ENCODE results near the gene FOXP3. TPM values are rescaled to one million over a fixed set of nuclear protein-coding genes. Genes with fewer than 3 reads are reported as not detected.

The FOXP3 gene
- polyA plus RNA-seq, 3 donors: 0.10 TPM; not detected in 2

- H3K27ac ChIP-seq (ENCODE audit: low read depth in 1 of 2, low read length in 2 of 2): no peak overlapping the region
- intact Hi-C loops (cut with micrococcal nuclease): no loop called here
- Mint-ChIP-seq H3K4me3 (no peak overlapping the region), H3K9me3 (no peaks in the 10 kb centered on the region), H3K27me3 (ENCODE audit: low read depth in 3 of 3) (peaks cover 2 to 12% (median 3%) of the 10 kb centered on the region in 3 donors), H3K36me3 (no peaks in the 10 kb centered on the region), H3K27ac (no peak overlapping the region), H3K4me1 (peaks cover 11% of the 10 kb centered on the region)
- H4K20me1 ChIP-seq (ENCODE audit: insufficient read depth, low read length): no peaks in the 10 kb centered on the region
- peaks cover 9% of the 10 kb centered on the region in 2 donors for H3K4me1 ChIP-seq (ENCODE audit: control insufficient read depth in 1 of 2, insufficient read depth in 2 of 2, low read length in 2 of 2)
- no peak for DNase-seq
- no peaks in the 10 kb centered on the region for H3K27me3 ChIP-seq (ENCODE audit: control insufficient read depth in 2 of 2, insufficient read depth in 2 of 2, low read length in 2 of 2)
- no peak overlapping the region for H2AFZ ChIP-seq (ENCODE audit: insufficient read depth, low read depth, low read length, poor library complexity, severe bottlenecking)
- TF ChIP-seq CTCF (IDR thresholded peaks at IDR 0.05): no peak
- H3K4me3 ChIP-seq (replicated peaks in 1 of 3; ENCODE audit: low read depth in 2 of 3, low read length in 3 of 3): no peak overlapping the region
- H3K9ac ChIP-seq (ENCODE audit: insufficient read depth, low read length, poor library complexity, severe bottlenecking): no peak overlapping the region
- no peaks in the 10 kb centered on the region for H3K36me3 ChIP-seq (replicated peaks in 1 of 2; ENCODE audit: control insufficient read depth in 1 of 2, insufficient read depth in 2 of 2, low read length in 2 of 2)
- H3K79me2 ChIP-seq (ENCODE audit: insufficient read depth, low read length): no peaks in the 10 kb centered on the region
- H3K9me3 ChIP-seq (replicated peaks in 1 of 2; ENCODE audit: control insufficient read depth in 1 of 2, insufficient read depth in 1 of 2, low read length in 2 of 2): no peaks in the 10 kb centered on the region
- H3K4me2 ChIP-seq (replicated peaks; ENCODE audit: extremely low read depth, low read length, poor library complexity, severe bottlenecking): no peak overlapping the region
- 86% methylated on average over 5 of the region's 20 CpGs for WGBS (ENCODE audit: insufficient coverage)
These were observed 6.4 kb downstream of the FOXP3 start for GRCh38 chrX:49257846-49258748.

- H3K4me3 ChIP-seq (replicated peaks in 1 of 3; ENCODE audit: low read depth in 2 of 3, low read length in 3 of 3): no peak overlapping the region
These were observed 7.3 kb downstream of the FOXP3 start for GRCh38 chrX:49257074-49257790.

More at GRCh38 chrX:49257074-49257790, 7.3 kb downstream of the FOXP3 start:
- Histone ChIP-seq H3K9ac (ENCODE audit: insufficient read depth, low read length, poor library complexity, severe bottlenecking) (no peak overlapping the region), H2AFZ (ENCODE audit: insufficient read depth, low read depth, low read length, poor library complexity, severe bottlenecking) (no peak overlapping the region), H3K27me3 (ENCODE audit: control insufficient read depth in 2 of 2, insufficient read depth in 2 of 2, low read length in 2 of 2) (no peaks in the 10 kb centered on the region), H3K36me3 (replicated peaks in 1 of 2; ENCODE audit: control insufficient read depth in 1 of 2, insufficient read depth in 2 of 2, low read length in 2 of 2) (no peaks in the 10 kb centered on the region), H3K4me1 (ENCODE audit: control insufficient read depth in 1 of 2, insufficient read depth in 2 of 2, low read length in 2 of 2) (peaks cover 9% of the 10 kb centered on the region in 2 donors), H3K27ac (ENCODE audit: low read depth in 1 of 2, low read length in 2 of 2) (no peak overlapping the region), H3K9me3 (replicated peaks in 1 of 2; ENCODE audit: control insufficient read depth in 1 of 2, insufficient read depth in 1 of 2, low read length in 2 of 2) (no peaks in the 10 kb centered on the region), H3K4me2 (replicated peaks; ENCODE audit: extremely low read depth, low read length, poor library complexity, severe bottlenecking) (no peak overlapping the region), H4K20me1 (ENCODE audit: insufficient read depth, low read length) (no peaks in the 10 kb centered on the region), H3K79me2 (ENCODE audit: insufficient read depth, low read length) (no peaks in the 10 kb centered on the region)
- H3K4me1 Mint-ChIP-seq: peaks cover 18% of the 10 kb centered on the region
- H3K27ac Mint-ChIP-seq: peak overlapping the region in 1 of 7 donors; percentile 41
- H3K4me3 Mint-ChIP-seq: no peak overlapping the region
- 100% methylated on average over 1 of the region's 14 CpGs for WGBS (ENCODE audit: insufficient coverage)
- intact Hi-C loops (cut with micrococcal nuclease): no loop called here
- TF ChIP-seq CTCF (IDR thresholded peaks at IDR 0.05): no peak
- H3K9me3 Mint-ChIP-seq: no peaks in the 10 kb centered on the region
- peaks cover 0 to under 1% of the 10 kb centered on the region in 2 donors for H3K36me3 Mint-ChIP-seq
- peaks cover 0 to 12% (median 3%) of the 10 kb centered on the region in 3 donors for H3K27me3 Mint-ChIP-seq (ENCODE audit: low read depth in 3 of 3)
- DNase-seq: no peak

Data from CD14-positive monocyte (primary cell).